ENCODE data around the gene KBTBD8. TPM values are rescaled to one million over a fixed set of nuclear protein-coding genes. Genes with fewer than 3 reads are reported as not detected.

KBTBD8 gene
- total and polyA plus RNA-seq, 2 of the 13 experiments (the other 11 are each of a cell fraction or from before 2014, with no cell fraction given) = 1.1 to 7.6 TPM

DNA sequence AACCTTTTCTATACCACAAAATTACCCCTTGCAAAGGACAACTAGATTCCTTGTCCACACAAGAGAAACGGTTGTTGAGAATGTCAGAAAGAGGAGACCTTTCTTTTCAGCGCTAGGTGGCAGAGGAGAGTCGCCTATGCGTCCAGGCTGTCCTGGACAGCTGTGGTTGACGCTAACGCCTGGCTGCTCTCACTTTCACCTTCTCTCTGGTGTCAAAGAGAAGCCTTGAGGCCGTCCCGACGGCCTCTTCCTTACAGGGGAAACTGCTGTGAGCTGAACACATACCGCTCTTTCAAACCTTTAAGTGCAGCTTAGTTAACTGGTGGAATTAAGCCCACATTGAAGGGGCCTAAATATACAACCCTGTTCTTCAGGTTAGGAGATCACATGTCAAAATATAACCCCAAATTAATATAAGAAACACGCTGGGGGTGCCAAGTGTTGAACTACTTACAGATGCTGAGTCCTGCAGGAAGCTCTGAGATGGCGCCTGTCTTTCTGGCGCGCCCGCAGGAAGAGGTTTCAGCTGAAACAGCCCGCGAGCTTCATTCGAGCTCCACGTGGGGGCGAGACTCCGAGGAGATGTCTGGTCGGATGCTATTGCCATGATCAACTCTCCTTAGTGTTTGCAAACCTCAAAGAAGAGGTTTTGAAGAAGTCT, 26.1 kb upstream of the KBTBD8 start (continued):
- TF ChIP-seq, protein P1, sequence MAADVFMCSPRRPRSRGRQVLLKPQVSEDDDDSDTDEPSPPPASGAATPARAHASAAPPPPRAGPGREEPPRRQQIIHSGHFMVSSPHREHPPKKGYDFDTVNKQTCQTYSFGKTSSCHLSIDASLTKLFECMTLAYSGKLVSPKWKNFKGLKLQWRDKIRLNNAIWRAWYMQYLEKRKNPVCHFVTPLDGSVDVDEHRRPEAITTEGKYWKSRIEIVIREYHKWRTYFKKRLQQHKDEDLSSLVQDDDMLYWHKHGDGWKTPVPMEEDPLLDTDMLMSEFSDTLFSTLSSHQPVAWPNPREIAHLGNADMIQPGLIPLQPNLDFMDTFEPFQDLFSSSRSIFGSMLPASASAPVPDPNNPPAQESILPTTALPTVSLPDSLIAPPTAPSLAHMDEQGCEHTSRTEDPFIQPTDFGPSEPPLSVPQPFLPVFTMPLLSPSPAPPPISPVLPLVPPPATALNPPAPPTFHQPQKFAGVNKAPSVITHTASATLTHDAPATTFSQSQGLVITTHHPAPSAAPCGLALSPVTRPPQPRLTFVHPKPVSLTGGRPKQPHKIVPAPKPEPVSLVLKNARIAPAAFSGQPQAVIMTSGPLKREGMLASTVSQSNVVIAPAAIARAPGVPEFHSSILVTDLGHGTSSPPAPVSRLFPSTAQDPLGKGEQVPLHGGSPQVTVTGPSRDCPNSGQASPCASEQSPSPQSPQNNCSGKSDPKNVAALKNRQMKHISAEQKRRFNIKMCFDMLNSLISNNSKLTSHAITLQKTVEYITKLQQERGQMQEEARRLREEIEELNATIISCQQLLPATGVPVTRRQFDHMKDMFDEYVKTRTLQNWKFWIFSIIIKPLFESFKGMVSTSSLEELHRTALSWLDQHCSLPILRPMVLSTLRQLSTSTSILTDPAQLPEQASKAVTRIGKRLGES (CRISPR knock-in tag; IDR thresholded peaks at IDR 0.05; ENCODE audit: borderline replicate concordance) = no peak
- TF ChIP-seq ZC3H4 (CRISPR knock-in tag; IDR thresholded peaks at IDR 0.05; ENCODE audit: borderline replicate concordance) (no peak), ZNF383 (CRISPR knock-in tag; IDR thresholded peaks at IDR 0.05; ENCODE audit: borderline replicate concordance) (no peak), MIXL1 (CRISPR knock-in tag; IDR thresholded peaks at IDR 0.05) (no peak), FOSL2 (CRISPR knock-in tag; IDR thresholded peaks at IDR 0.05) (0 out of 2 replicates have a peak, but pooled peaks have one; percentile 7), JUNB (CRISPR knock-in tag; IDR thresholded peaks at IDR 0.05; ENCODE audit: borderline replicate concordance) (no peak), MBNL3 (CRISPR knock-in tag; conservative IDR thresholded peaks at IDR 0.05) (no peak), IRF2 (CRISPR knock-in tag; IDR thresholded peaks at IDR 0.05) (no peak; the same call in 1 of the 2 replicates), HOXA5 (CRISPR knock-in tag; IDR thresholded peaks at IDR 0.05) (no peak), CBX5 (CRISPR knock-in tag; IDR thresholded peaks at IDR 0.05; ENCODE audit: borderline replicate concordance) (peak; percentile 27; the same call in 1 of the 2 replicates), ZNF232 (CRISPR knock-in tag; IDR thresholded peaks at IDR 0.05; ENCODE audit: borderline replicate concordance) (no peak), SIX4 (CRISPR knock-in tag; IDR thresholded peaks at IDR 0.05) (0 out of 2 replicates have a peak, but pooled peaks have one; percentile 20), CREM (IDR thresholded peaks at IDR 0.05) (no peak), CREM (CRISPR knock-in tag; IDR thresholded peaks at IDR 0.05) (no peak)
- TF ChIP-seq, protein P2, sequence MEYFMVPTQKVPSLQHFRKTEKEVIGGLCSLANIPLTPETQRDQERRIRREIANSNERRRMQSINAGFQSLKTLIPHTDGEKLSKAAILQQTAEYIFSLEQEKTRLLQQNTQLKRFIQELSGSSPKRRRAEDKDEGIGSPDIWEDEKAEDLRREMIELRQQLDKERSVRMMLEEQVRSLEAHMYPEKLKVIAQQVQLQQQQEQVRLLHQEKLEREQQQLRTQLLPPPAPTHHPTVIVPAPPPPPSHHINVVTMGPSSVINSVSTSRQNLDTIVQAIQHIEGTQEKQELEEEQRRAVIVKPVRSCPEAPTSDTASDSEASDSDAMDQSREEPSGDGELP (IDR thresholded peaks at IDR 0.05; ENCODE audit: borderline replicate concordance, low read depth) = peak; percentile 61
- TF ChIP-seq, protein P3, sequence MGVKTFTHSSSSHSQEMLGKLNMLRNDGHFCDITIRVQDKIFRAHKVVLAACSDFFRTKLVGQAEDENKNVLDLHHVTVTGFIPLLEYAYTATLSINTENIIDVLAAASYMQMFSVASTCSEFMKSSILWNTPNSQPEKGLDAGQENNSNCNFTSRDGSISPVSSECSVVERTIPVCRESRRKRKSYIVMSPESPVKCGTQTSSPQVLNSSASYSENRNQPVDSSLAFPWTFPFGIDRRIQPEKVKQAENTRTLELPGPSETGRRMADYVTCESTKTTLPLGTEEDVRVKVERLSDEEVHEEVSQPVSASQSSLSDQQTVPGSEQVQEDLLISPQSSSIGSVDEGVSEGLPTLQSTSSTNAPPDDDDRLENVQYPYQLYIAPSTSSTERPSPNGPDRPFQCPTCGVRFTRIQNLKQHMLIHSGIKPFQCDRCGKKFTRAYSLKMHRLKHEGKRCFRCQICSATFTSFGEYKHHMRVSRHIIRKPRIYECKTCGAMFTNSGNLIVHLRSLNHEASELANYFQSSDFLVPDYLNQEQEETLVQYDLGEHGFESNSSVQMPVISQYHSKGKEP (CRISPR knock-in tag; IDR thresholded peaks at IDR 0.05) = no peak
- TF ChIP-seq, protein P4, sequence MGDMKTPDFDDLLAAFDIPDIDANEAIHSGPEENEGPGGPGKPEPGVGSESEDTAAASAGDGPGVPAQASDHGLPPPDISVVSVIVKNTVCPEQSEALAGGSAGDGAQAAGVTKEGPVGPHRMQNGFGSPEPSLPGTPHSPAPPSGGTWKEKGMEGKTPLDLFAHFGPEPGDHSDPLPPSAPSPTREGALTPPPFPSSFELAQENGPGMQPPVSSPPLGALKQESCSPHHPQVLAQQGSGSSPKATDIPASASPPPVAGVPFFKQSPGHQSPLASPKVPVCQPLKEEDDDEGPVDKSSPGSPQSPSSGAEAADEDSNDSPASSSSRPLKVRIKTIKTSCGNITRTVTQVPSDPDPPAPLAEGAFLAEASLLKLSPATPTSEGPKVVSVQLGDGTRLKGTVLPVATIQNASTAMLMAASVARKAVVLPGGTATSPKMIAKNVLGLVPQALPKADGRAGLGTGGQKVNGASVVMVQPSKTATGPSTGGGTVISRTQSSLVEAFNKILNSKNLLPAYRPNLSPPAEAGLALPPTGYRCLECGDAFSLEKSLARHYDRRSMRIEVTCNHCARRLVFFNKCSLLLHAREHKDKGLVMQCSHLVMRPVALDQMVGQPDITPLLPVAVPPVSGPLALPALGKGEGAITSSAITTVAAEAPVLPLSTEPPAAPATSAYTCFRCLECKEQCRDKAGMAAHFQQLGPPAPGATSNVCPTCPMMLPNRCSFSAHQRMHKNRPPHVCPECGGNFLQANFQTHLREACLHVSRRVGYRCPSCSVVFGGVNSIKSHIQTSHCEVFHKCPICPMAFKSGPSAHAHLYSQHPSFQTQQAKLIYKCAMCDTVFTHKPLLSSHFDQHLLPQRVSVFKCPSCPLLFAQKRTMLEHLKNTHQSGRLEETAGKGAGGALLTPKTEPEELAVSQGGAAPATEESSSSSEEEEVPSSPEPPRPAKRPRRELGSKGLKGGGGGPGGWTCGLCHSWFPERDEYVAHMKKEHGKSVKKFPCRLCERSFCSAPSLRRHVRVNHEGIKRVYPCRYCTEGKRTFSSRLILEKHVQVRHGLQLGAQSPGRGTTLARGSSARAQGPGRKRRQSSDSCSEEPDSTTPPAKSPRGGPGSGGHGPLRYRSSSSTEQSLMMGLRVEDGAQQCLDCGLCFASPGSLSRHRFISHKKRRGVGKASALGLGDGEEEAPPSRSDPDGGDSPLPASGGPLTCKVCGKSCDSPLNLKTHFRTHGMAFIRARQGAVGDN (CRISPR knock-in tag; IDR thresholded peaks at IDR 0.05) = peak; percentile 42
- TF ChIP-seq, protein P5, sequence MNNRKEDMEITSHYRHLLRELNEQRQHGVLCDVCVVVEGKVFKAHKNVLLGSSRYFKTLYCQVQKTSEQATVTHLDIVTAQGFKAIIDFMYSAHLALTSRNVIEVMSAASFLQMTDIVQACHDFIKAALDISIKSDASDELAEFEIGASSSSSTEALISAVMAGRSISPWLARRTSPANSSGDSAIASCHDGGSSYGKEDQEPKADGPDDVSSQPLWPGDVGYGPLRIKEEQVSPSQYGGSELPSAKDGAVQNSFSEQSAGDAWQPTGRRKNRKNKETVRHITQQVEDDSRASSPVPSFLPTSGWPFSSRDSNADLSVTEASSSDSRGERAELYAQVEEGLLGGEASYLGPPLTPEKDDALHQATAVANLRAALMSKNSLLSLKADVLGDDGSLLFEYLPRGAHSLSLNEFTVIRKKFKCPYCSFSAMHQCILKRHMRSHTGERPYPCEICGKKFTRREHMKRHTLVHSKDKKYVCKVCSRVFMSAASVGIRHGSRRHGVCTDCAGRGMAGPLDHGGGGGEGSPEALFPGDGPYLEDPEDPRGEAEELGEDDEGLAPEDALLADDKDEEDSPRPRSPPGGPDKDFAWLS (CRISPR knock-in tag; IDR thresholded peaks at IDR 0.05; ENCODE audit: borderline replicate concordance) = no peak

All from HepG2 (cell line).